ENCODE data around the gene CSF1.
"Not testable (repeated sequence)": the region's sequence is repeated elsewhere in the genome, so short reads cannot be mapped to it uniquely, and the experiment has no call there.

CSF1 gene

GRCh38 chr1:109917768-109918606 lies 7.3 kb downstream of the CSF1 start:
- DNase-seq (ENCODE audit: low read depth in 1 of 2, low spot score in 1 of 2), result no peak

- no peak for DNase-seq (ENCODE audit: low read depth in 1 of 2, low spot score in 1 of 2)
Observed at GRCh38 chr1:109918671-109919070, 8.0 kb downstream of the CSF1 start.

DNA sequence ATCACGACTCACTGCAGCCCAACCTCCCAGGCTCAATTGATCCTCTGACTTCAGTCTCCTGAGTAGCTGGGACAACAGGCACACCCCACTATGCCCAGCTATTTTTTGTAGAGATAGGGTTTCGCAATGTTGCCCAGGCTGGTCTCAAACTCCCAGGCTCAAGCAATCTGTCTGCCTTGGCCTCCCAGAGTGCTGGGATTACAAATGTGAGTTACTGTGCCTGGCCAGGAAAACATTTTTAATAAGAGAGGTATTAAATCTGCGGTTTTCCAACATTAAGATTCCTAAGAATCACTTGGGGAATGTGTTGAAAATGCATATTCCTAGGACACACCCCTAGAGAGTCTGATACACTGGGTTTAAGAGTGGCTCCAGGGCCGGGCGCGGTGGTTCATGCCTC lies 8.7 kb downstream of the CSF1 start:
- DNase-seq (ENCODE audit: low read depth in 1 of 2, low spot score in 1 of 2), result no peak

- DNase-seq (ENCODE audit: low read depth in 1 of 2, low spot score in 1 of 2), result not testable (repeated sequence)
Observed at GRCh38 chr1:109920391-109920790, 9.7 kb downstream of the CSF1 start.

DNA sequence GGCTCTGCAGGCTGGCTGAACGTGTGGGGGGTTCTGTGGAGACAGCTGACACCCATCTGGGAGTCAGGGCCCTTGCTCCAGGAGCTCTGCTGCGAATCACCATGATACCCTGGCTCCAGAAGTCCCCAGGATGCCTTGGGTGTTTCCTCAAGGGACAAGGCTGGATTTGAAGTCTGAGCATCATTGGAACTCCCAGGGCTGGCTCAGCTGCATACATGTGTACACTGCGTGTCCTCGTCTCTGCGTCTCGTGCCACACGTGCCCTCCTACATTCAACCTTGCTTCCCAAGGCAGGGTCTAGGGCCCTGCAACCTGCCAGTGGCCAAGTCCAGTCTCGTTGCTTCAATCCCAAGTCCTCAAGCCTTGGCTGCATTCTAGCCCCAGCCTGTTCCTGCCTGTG lies 11.7 kb downstream of the CSF1 start:
- DNase-seq (ENCODE audit: low read depth in 1 of 2, low spot score in 1 of 2), result no peak

GRCh38 chr1:109923131-109923945 lies 12.7 kb downstream of the CSF1 start:
- no peak for DNase-seq (ENCODE audit: low read depth in 1 of 2, low spot score in 1 of 2)

GRCh38 chr1:109923946-109924275 lies 13.3 kb downstream of the CSF1 start:
- no peak for DNase-seq (ENCODE audit: low read depth in 1 of 2, low spot score in 1 of 2)

DNA sequence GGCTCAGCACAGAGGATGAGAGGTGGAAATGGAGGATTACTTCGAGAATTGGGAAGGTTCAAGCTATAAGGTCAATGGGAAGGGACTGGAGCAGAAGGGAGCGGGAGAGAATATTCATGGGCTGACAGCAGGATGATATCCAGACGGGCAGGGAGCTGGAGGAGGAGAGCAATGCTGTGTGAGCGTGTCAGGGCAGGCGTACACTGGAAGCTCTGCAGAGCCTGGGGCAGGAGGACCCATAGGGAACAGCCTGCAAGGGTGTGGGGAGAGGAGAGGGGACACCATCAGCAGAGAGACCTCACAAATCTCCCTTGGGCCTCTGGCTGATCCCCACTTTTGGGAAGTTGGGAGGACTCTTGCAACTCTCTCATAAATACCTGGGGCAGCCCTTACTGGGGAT lies 13.7 kb downstream of the CSF1 start:
- DNase-seq (ENCODE audit: low read depth in 1 of 2, low spot score in 1 of 2), result no peak

DNA sequence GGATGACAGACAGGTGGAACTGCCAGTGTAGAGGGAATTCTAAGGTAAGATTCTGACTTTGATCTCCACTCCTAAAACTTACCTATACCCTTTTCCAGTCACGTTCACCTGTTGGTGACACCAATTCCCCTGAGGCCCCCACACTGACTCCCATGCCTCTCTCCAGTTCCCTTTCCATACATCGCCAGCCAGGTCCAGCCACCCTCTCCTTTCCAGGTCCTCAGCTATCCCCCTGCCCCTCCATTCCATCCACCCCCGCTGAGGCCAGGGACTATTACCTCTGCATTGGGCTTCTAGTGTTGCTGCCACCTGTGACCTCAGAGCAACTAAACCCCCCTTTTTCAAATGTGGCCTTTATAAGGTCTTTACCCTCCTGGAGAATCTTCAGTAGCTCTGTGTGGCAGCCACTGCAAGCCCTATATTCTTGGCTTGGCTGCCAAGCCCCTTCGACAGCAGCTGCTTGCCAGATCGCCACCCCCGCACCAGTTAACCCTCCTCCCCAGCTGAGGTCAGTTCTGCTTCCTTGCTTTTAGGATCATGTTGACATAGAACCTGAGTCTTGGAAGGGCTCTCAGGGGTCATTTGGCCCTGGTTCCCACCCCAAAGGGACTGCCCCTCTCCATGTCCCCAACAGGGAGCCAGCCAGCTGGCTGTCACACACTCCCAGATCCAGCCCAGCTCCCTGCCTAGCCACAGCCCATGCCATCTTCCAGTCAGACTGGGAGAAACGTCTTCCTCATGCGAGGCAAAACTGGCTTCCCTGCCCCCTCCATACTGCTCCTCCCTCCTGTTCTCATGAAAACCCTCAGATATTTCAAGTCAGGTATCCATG lies 14.7 kb downstream of the CSF1 start:
- DNase-seq (ENCODE audit: low read depth in 1 of 2, low spot score in 1 of 2), result no peak

- DNase-seq (ENCODE audit: low read depth in 1 of 2, low spot score in 1 of 2), result no peak
Observed at GRCh38 chr1:109926662-109927300, 16.1 kb downstream of the CSF1 start.

GRCh38 chr1:109927356-109927755 lies 16.7 kb downstream of the CSF1 start:
- no peak for DNase-seq (ENCODE audit: low read depth in 1 of 2, low spot score in 1 of 2)

GRCh38 chr1:109927911-109928321 lies 17.3 kb downstream of the CSF1 start:
- no peak for DNase-seq (ENCODE audit: low read depth in 1 of 2, low spot score in 1 of 2)

GRCh38 chr1:109928591-109929111 lies 18.0 kb downstream of the CSF1 start:
- DNase-seq (ENCODE audit: low read depth in 1 of 2, low spot score in 1 of 2), result no peak

DNA sequence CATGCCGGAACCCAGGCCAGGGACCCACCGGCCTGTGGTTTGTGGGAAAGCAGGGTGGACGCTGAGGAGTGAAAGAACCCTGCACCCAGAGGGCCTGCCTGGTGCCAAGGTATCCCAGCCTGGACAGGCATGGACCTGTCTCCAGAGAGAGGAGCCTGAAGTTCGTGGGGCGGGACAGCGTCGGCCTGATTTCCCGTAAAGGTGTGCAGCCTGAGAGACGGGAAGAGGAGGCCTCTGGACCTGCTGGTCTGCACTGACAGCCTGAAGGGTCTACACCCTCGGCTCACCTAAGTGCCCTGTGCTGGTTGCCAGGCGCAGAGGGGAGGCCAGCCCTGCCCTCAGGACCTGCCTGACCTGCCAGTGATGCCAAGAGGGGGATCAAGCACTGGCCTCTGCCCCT lies 18.5 kb downstream of the CSF1 start:
- DNase-seq (ENCODE audit: low read depth in 1 of 2, low spot score in 1 of 2), result no peak

DNA sequence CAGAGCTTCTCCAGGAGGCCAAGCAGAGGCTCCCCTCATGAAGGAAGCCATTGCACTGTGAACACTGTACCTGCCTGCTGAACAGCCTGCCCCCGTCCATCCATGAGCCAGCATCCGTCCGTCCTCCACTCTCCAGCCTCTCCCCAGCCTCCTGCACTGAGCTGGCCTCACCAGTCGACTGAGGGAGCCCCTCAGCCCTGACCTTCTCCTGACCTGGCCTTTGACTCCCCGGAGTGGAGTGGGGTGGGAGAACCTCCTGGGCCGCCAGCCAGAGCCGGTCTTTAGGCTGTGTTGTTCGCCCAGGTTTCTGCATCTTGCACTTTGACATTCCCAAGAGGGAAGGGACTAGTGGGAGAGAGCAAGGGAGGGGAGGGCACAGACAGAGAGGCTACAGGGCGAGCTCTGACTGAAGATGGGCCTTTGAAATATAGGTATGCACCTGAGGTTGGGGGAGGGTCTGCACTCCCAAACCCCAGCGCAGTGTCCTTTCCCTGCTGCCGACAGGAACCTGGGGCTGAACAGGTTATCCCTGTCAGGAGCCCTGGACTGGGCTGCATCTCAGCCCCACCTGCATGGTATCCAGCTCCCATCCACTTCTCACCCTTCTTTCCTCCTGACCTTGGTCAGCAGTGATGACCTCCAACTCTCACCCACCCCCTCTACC lies 19.1 kb downstream of the CSF1 start:
- DNase-seq (ENCODE audit: low read depth in 1 of 2, low spot score in 1 of 2), result no peak

- DNase-seq (ENCODE audit: low read depth in 1 of 2, low spot score in 1 of 2), result no peak
Observed at GRCh38 chr1:109930252-109930993, 19.8 kb downstream of the CSF1 start.

DNA sequence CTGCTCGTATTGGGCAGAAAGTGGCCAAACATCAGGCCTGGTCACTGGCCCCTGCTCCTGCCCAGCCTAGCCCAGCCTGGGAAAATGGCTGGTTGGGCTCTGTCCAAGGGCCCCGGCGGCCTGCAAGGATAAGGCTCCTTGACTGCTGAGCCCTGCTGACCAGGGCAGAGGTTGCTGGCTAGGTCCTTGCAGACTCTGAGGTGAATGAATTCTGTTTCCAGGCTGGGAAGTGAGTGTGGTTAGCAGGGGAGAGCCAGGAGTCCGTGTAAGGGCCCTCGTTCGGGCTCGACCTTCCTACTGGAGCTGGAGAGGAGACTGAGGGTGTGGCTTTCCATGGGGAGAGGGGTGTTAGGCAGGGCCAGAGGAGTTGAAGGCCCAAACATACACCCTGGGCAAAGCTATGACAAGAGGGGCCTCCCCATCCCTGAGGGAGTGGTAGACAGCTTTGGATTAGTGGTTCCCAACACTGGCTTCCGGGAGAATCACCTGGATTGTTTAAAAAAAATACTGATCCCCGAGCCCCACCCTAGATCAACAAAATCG lies 20.6 kb downstream of the CSF1 start:
- DNase-seq (ENCODE audit: low read depth in 1 of 2, low spot score in 1 of 2), result no peak

- DNase-seq (ENCODE audit: low read depth in 1 of 2, low spot score in 1 of 2), result no peak
Observed at GRCh38 chr1:109931911-109932636, 21.4 kb downstream of the CSF1 start.

GRCh38 chr1:109932679-109933078 lies 22.0 kb downstream of the CSF1 start:
- DNase-seq (ENCODE audit: low read depth in 1 of 2, low spot score in 1 of 2), result no peak
